Endothelial cell (in vitro differentiated cells): ENCODE results near the gene ELAVL2. TPM values are rescaled to one million over a fixed set of nuclear protein-coding genes. Genes with fewer than 3 reads are reported as not detected.

ENCODE experiments used
- DNase-seq: peaks from one replicate; pipeline ENCODE4 v3.0.0; 2021; ENCODE audit warnings: low spot score
- H3K27ac Mint-ChIP-seq: one replicate; pipeline ENCODE4 v1.8.0; 2021; ENCODE audit warnings: mixed read lengths, inconsistent platforms; ENCODE audit not compliant: unreplicated experiment
- H3K27me3 Mint-ChIP-seq: one replicate; pipeline ENCODE4 v1.8.0; 2021; ENCODE audit warnings: mild to moderate bottlenecking, moderate library complexity, mixed read lengths, inconsistent platforms; ENCODE audit not compliant: unreplicated experiment
- H3K36me3 Mint-ChIP-seq: one replicate; pipeline ENCODE4 v1.8.0; 2021; ENCODE audit warnings: mild to moderate bottlenecking, low read depth, mixed read lengths, inconsistent platforms; ENCODE audit not compliant: unreplicated experiment
- H3K4me1 Mint-ChIP-seq: one replicate; pipeline ENCODE4 v1.8.0; 2021; ENCODE audit warnings: mild to moderate bottlenecking, mixed read lengths, inconsistent platforms; ENCODE audit not compliant: unreplicated experiment
- H3K4me3 Mint-ChIP-seq: one replicate; pipeline ENCODE4 v1.8.0; 2021; ENCODE audit warnings: mild to moderate bottlenecking, mixed read lengths, inconsistent platforms; ENCODE audit not compliant: unreplicated experiment
- H3K9me3 Mint-ChIP-seq: one replicate; pipeline ENCODE4 v1.8.0; 2021; ENCODE audit warnings: mixed read lengths, inconsistent platforms; ENCODE audit not compliant: unreplicated experiment
- CTCF ChIP-seq: fragments of 200-600 bp; sonication (generic); IDR thresholded peaks from one replicate; pipeline ENCODE4 v1.5.0; 2021; ENCODE audit warnings: antibody characterized with exemption; ENCODE audit not compliant: unreplicated experiment
- total RNA-seq: library from RNA; stranded (reverse); fragmentation: NEBNext Ultra II Directional; extraction: Animal tissue kit (Norgen Biotek cat#: 25700); gene quantifications from one replicate; pipeline ENCODE4 v1.2.1, GENCODE V29; 2021; ENCODE audit not compliant: unreplicated experiment

The ELAVL2 gene
- total RNA-seq, 1 donor from 2014 or later, result 10.3 TPM

- DNase-seq, result no peak
- Mint-ChIP-seq H3K9me3 (no peaks in the 10 kb centered on the region), H3K4me1 (no peaks in the 10 kb centered on the region), H3K27ac (no peak overlapping the region), H3K36me3 (no peaks in the 10 kb centered on the region), H3K27me3 (no peaks in the 10 kb centered on the region), H3K4me3 (no peak overlapping the region)
- no peak for TF ChIP-seq CTCF
Observed at GRCh38 chr9:23752859-23753258, 73.2 kb downstream of the ELAVL2 start.

GRCh38 chr9:23751633-23752032 is 74.4 kb downstream of the ELAVL2 start:
- Mint-ChIP-seq H3K4me1 (peaks cover 4% of the 10 kb centered on the region), H3K27ac (no peak overlapping the region), H3K36me3 (no peaks in the 10 kb centered on the region), H3K9me3 (no peaks in the 10 kb centered on the region), H3K4me3 (no peak overlapping the region), H3K27me3 (no peaks in the 10 kb centered on the region)
- DNase-seq, result no peak
- no peak for TF ChIP-seq CTCF

- Mint-ChIP-seq H3K36me3 (no peaks in the 10 kb centered on the region), H3K9me3 (no peaks in the 10 kb centered on the region), H3K4me3 (no peak overlapping the region), H3K27ac (no peak overlapping the region), H3K4me1 (peaks cover 4% of the 10 kb centered on the region), H3K27me3 (no peaks in the 10 kb centered on the region)
- TF ChIP-seq CTCF, result no peak
- no peak for DNase-seq
Observed at GRCh38 chr9:23750808-23751207, 75.2 kb downstream of the ELAVL2 start.

- TF ChIP-seq CTCF, result no peak
- H3K27ac Mint-ChIP-seq, result no peak overlapping the region
- H3K4me1 Mint-ChIP-seq, result peaks cover 4% of the 10 kb centered on the region
- no peaks in the 10 kb centered on the region for H3K36me3 Mint-ChIP-seq
- H3K4me3 Mint-ChIP-seq, result no peak overlapping the region
- no peaks in the 10 kb centered on the region for H3K9me3 Mint-ChIP-seq
- DNase-seq, result no peak
- H3K27me3 Mint-ChIP-seq, result no peaks in the 10 kb centered on the region
Observed at GRCh38 chr9:23747088-23748075, 78.7 kb downstream of the ELAVL2 start.

GRCh38 chr9:23746317-23746716 is 79.7 kb downstream of the ELAVL2 start:
- H3K4me1 Mint-ChIP-seq, result peaks cover 4% of the 10 kb centered on the region
- H3K27ac Mint-ChIP-seq, result no peak overlapping the region
- no peaks in the 10 kb centered on the region for H3K9me3 Mint-ChIP-seq
- TF ChIP-seq CTCF, result no peak
- no peak for DNase-seq
- no peaks in the 10 kb centered on the region for H3K27me3 Mint-ChIP-seq
- H3K36me3 Mint-ChIP-seq, result no peaks in the 10 kb centered on the region
- no peak overlapping the region for H3K4me3 Mint-ChIP-seq
